Activated CD8-positive, alpha-beta memory T cell treated with anti-CD3 and anti-CD28 coated beads for 48 hours (primary cell): Measurements from ENCODE around the gene PRSS8.

Experiments used
- DNase-seq, 3 experiments: peaks; one replicate each; pipeline ENCODE4 v3.0.0-alpha.2; 2020; ENCODE audit warnings: low read depth in 2 of 3, low spot score in 2 of 3

Gene PRSS8

DNA sequence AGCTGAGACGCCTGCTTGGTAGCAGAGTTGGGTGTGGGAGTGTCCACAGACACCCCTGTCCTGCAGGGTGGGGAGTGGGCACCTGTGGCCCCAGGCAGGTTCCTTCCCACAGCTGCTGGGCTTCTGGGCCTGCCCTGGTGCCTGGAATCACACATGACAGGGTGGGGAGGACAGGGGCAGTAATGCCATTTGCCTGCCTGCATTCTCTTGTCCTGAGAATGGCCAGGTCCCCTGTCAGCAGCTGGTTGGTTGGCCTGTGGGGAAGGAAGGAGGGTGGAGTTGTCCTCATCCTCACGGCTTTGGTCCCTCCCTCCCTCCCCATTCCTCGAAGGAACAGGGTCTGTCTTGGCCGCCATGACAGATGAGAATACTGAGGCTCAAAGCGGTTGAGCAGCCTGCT is 52.0 kb downstream of the PRSS8 start:
- DNase-seq: no peak

DNA sequence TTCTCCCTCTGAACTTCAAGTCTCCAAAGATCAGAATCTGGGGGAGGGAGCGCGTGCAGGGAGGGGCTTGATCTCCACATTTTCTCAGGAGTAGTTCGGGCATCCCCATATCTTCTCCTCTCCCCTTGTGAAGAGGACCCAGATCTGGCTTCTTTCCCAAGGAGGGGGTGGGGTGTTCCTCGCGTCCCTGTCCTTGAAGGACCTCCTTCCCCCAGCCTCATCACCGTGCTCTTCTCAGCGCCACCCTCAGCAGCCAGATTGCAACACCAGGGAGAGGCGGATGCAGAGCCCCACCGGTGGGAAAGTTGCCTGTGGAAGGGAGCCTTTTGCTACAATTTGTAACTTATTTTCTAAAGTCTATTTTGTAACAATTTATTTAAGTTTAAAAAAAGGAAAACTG is 52.4 kb downstream of the PRSS8 start:
- no peak for DNase-seq

DNA sequence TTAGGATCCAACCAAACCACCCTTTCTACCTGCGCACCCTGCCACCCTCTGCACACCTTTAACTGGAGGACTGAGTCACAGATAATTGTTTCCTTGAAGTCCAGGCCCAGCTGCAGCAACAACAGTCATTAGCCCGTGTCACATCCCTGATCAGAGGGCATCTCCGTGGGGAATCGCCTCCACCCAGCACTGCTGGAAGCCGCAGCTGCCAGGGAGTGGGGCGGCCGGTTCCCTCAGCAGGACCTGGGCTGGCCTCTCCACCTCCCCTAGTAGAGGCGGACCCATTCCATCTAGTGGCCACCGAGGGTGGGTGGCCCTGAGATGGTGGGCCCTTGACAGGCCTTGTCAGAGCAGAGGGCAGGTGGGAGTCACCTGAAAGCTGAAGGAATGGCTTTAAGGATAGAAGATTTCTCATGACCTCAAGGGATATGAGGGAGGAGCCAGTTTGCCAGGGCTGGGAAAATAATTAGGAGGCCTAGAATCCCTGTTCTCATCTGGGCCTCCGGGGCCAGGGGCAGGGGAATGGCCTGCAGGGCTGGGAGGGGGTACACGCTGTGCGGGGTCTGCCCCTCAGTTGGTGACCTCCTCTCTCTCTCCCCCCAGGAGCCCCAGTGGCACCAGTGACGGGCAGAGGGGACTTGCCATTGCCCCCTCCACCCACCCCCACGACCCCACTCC is 53.0 kb downstream of the PRSS8 start:
- no peak for DNase-seq
